HUES6 (cell line): ENCODE data around the gene LCNL1.

Experiments used
- H3K27ac ChIP-seq: 2 replicates; pipeline ENCODE4 v1.7.0; 2013; ENCODE audit warnings: low read depth, mild to moderate bottlenecking, low read length, inconsistent platforms
- H3K27me3 ChIP-seq: 2 replicates; pipeline ENCODE4 v1.6.1; 2013; ENCODE audit warnings: low read length; ENCODE audit not compliant: control insufficient read depth, insufficient read depth
- H3K36me3 ChIP-seq: 2 replicates; pipeline ENCODE4 v1.6.1; 2013; ENCODE audit warnings: low read length; ENCODE audit not compliant: control insufficient read depth, insufficient read depth
- H3K4me1 ChIP-seq: 2 replicates; pipeline ENCODE4 v1.6.1; 2013; ENCODE audit warnings: low read length; ENCODE audit not compliant: control insufficient read depth, insufficient read depth
- H3K4me3 ChIP-seq: 2 replicates; pipeline ENCODE4 v1.5.1; 2013; ENCODE audit warnings: low read depth, low read length
- H3K9ac ChIP-seq: one replicate; pipeline ENCODE4 v1.6.1; 2013; ENCODE audit warnings: mild to moderate bottlenecking, low read length
- H3K9me3 ChIP-seq: 2 replicates; pipeline ENCODE4 v1.6.1; 2013; ENCODE audit warnings: low read depth, low read length; ENCODE audit not compliant: control insufficient read depth, insufficient read depth

Gene LCNL1

DNA sequence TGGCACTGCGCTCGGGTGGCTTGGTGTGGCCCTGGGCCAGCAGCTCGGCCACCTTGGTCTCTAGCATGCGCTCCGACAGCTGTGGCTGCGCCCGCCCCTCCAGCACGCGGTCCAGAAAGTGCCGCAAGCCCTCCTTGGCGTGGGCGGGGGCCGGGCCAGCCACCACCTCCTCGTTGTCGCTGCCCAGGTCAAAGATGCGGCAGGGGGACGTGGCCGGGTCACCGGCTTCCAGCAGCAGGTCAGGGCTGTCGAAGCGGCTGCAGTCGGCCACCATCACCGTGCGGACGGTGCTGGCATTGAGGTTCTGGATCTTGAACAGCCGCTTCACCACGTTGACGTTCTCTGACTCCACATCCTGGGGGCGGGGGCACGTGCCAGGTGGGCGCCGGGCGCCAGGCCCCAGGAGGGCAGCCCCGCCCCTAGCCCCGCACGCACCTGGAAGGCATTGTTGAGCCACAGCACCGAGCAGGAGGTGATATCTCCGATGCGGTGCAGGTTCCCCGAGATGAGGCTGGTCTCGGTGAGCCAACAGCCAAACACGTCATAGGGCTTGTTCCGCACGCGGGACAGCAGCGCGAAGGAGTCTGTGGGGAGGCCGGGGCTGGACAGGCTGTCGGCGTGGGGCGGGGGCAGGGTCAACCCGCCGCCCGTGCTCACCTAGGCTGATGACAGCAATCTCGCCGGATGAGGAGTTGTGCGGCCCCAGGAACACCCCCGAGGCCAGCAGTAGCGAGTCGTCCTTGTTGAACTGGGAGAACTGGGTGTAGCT, 40.5 kb upstream of the LCNL1 start:
- H3K4me3 ChIP-seq, result 0 out of 2 replicates have a peak overlapping the region, but pooled peaks have one; percentile 87
- peaks cover 13% of the 10 kb centered on the region for H3K4me1 ChIP-seq
- peaks cover 43% of the 10 kb centered on the region for H3K36me3 ChIP-seq
- no peaks in the 10 kb centered on the region for H3K9me3 ChIP-seq
- no peak overlapping the region for H3K27ac ChIP-seq
- H3K9ac ChIP-seq, result no peak overlapping the region
- H3K27me3 ChIP-seq, result no peaks in the 10 kb centered on the region

GRCh38 chr9:136942881-136943230, 39.9 kb upstream of the LCNL1 start:
- Histone ChIP-seq H3K4me3 (peak overlapping the region; percentile 87; the same call in 1 of the 2 replicates), H3K9me3 (no peaks in the 10 kb centered on the region), H3K9ac (no peak overlapping the region), H3K27ac (no peak overlapping the region), H3K36me3 (peaks cover 38% of the 10 kb centered on the region), H3K27me3 (no peaks in the 10 kb centered on the region), H3K4me1 (peaks cover 12% of the 10 kb centered on the region)

GRCh38 chr9:136943291-136944211, 39.2 kb upstream of the LCNL1 start:
- Histone ChIP-seq H3K9me3 (no peaks in the 10 kb centered on the region), H3K27me3 (no peaks in the 10 kb centered on the region), H3K4me3 (peak overlapping the region; percentile 87), H3K4me1 (peaks cover 13% of the 10 kb centered on the region), H3K27ac (0 out of 2 replicates have a peak overlapping the region, but pooled peaks have one; percentile 34), H3K36me3 (peaks cover 38% of the 10 kb centered on the region), H3K9ac (peak overlapping the region; percentile 87)

GRCh38 chr9:136944212-136944518, 38.6 kb upstream of the LCNL1 start:
- H3K27ac ChIP-seq, result 0 out of 2 replicates have a peak overlapping the region, but pooled peaks have one; percentile 34

DNA sequence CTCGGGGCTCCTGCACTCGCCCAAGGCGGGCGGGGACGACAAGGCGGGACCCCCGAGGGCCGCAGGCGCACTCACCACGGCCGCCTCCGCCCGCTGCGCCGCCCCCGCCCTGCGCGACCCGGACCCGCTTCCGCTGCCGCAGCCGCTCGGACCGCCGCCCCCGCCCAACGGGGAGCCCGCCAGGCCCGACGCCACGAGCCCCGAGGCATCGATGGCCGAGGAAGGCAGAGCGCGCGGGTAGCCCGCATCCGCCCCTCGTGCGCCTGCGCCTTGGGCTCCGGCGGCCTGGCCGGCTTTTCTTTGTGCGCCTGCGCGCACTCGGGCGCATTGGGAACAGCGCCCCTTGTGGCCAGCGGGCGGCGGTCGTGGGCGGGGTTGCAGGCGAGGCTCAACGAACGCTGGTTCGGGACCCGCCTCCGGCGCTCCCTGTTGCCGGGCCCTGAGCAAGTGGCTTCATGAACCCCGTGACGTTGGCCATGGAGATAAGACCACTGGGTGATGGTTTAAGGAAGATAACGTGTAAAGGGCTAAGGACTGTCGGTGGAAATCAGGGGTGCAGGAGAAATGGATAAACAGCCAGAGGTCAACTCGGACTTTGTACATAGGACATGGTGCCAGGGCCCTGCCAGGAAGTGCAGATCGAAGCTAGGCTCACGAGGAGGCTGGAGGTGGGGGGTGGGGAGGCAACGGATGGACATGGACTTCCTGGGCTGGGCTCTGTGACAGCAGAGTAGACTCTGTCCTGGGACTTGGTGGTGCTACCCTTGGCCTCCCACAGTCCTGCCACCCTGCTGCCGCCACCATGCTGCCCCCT, 38.1 kb upstream of the LCNL1 start, which contains the start of the genes C8G and FBXW5:
C8G (plus strand) TSS at position 725 of the 814 bp plus-strand sequence; CDS start at position 803, 78 bp downstream.
FBXW5 (minus strand) TSS at position 220 of the 814 bp plus-strand sequence. CDS start 655 bp downstream, outside the sequence.
- H3K4me1 ChIP-seq, result peaks cover 13% of the 10 kb centered on the region
- no peaks in the 10 kb centered on the region for H3K9me3 ChIP-seq
- H3K4me3 ChIP-seq, result peak within 1 kb of the TSS; percentile 87
- peaks cover 31% of the 10 kb centered on the region for H3K36me3 ChIP-seq
- peak within 1 kb of the TSS; percentile 87 for H3K9ac ChIP-seq
- no peaks in the 10 kb centered on the region for H3K27me3 ChIP-seq
- H3K27ac ChIP-seq, result 0 out of 2 replicates have a peak within 1 kb of the TSS, but pooled peaks have one; percentile 34

More at GRCh38 chr9:136944212-136944518, 38.6 kb upstream of the LCNL1 start:
- Histone ChIP-seq H3K27me3 (no peaks in the 10 kb centered on the region), H3K4me3 (peak overlapping the region; percentile 87), H3K36me3 (peaks cover 36% of the 10 kb centered on the region), H3K4me1 (peaks cover 13% of the 10 kb centered on the region), H3K9me3 (no peaks in the 10 kb centered on the region), H3K9ac (peak overlapping the region; percentile 87)

DNA sequence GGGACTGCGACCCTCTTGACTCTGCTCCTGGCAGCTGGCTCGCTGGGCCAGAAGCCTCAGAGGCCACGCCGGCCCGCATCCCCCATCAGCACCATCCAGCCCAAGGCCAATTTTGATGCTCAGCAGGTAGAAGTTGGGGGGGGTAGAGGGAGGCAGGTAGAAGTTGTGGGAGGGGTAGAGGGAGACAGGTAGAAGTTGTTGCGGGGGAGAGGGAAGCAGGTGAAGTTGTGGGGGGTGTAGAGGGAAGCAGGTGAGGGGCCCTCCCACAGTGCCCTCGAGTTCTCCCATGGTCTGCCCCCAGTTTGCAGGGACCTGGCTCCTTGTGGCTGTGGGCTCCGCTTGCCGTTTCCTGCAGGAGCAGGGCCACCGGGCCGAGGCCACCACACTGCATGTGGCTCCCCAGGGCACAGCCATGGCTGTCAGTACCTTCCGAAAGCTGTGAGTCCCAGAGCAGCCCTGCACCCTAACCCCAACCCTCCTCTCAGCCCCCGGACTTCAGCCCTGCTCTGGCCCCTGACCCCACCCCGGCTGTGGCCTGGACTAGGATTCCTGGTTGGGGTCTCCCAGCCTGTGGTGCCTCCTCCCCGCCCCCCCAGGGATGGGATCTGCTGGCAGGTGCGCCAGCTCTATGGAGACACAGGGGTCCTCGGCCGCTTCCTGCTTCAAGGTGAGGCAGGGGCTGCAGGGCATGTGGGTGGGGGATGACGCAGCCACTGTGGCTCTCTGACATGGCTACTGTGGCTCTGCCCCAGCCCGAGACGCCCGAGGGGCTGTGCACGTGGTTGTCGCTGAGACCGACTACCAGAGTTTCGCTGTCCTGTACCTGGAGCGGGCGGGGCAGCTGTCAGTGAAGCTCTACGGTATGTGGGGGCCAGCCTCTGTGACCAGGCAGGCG, 37.2 kb upstream of the LCNL1 start:
- Histone ChIP-seq H3K36me3 (peaks cover 23% of the 10 kb centered on the region), H3K27me3 (no peaks in the 10 kb centered on the region), H3K4me1 (peaks cover 17% of the 10 kb centered on the region), H3K4me3 (no peak overlapping the region), H3K9ac (no peak overlapping the region), H3K9me3 (no peaks in the 10 kb centered on the region), H3K27ac (no peak overlapping the region)

DNA sequence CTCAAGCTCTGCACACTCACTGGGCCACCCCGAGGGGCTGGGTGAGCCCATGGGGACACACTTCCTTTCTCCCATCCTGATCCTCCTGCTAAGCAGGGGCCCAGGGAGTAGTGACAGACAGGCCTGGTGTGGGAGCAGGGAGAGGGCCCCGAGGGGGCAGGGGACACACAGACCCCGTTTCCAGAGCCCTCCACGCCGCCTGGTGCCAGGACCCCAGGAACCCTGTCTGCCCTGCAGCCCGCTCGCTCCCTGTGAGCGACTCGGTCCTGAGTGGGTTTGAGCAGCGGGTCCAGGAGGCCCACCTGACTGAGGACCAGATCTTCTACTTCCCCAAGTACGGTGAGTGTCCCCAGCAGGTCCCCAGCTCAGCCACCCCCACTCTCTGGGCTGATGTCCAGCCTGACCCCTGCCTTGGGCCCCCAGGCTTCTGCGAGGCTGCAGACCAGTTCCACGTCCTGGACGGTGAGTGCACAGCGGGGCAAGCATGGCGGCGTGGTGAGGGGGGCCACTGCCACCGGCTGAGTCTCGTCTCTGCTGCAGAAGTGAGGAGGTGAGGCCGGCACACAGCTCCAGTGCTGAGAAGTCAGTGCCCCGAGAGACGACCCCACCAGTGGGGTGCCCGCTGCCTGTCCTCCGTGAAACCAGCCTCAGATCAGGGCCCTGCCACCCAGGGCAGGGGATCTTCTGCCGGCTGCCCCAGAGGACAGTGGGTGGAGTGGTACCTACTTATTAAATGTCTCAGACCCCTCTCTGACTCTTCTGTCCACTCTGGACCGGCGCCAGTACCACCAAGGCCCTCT, 36.4 kb upstream of the LCNL1 start:
- Histone ChIP-seq H3K4me1 (peaks cover 20% of the 10 kb centered on the region), H3K27ac (no peak overlapping the region), H3K9me3 (no peaks in the 10 kb centered on the region), H3K27me3 (no peaks in the 10 kb centered on the region), H3K4me3 (no peak overlapping the region), H3K36me3 (peaks cover 14% of the 10 kb centered on the region), H3K9ac (no peak overlapping the region)

- no peak overlapping the region for H3K27ac ChIP-seq
Observed at GRCh38 chr9:136947028-136947891, 35.5 kb upstream of the LCNL1 start.

More at GRCh38 chr9:136947028-136947891, 35.5 kb upstream of the LCNL1 start:
- H3K36me3 ChIP-seq, result peaks cover 6% of the 10 kb centered on the region
- H3K4me3 ChIP-seq, result no peak overlapping the region
- peaks cover 20% of the 10 kb centered on the region for H3K4me1 ChIP-seq
- no peaks in the 10 kb centered on the region for H3K9me3 ChIP-seq
- H3K9ac ChIP-seq, result no peak overlapping the region
- no peaks in the 10 kb centered on the region for H3K27me3 ChIP-seq
